Chondrocyte (in vitro differentiated cells): Measurements from ENCODE around the gene KLF5. TPM values are rescaled to one million over a fixed set of nuclear protein-coding genes. Genes with fewer than 3 reads are reported as not detected.
"Not testable (repeated sequence)": the region's sequence is repeated elsewhere in the genome, so short reads cannot be mapped to it uniquely, and the experiment has no call there.

Source experiments
- DNase-seq: peaks from one replicate; pipeline ENCODE4 v3.0.0; 2021; ENCODE audit warnings: mixed read lengths, low spot score
- H3K27ac Mint-ChIP-seq: one replicate; pipeline ENCODE4 v1.8.0; 2021; ENCODE audit warnings: mild to moderate bottlenecking, moderate library complexity, mixed read lengths; ENCODE audit not compliant: unreplicated experiment
- H3K27me3 Mint-ChIP-seq: 2 replicates; pipeline ENCODE4 v1.8.0; 2021; ENCODE audit warnings: low read depth, mixed read lengths
- H3K36me3 Mint-ChIP-seq: 2 replicates; pipeline ENCODE4 v1.8.0; 2021; ENCODE audit warnings: low read depth, mixed read lengths
- H3K4me1 Mint-ChIP-seq: 2 replicates; pipeline ENCODE4 v1.8.0; 2021; ENCODE audit warnings: low read depth, mild to moderate bottlenecking, mixed read lengths
- H3K4me3 Mint-ChIP-seq: one replicate; pipeline ENCODE4 v1.8.0; 2021; ENCODE audit warnings: mild to moderate bottlenecking, moderate library complexity, mixed read lengths; ENCODE audit not compliant: unreplicated experiment
- H3K9me3 Mint-ChIP-seq: 2 replicates; pipeline ENCODE4 v1.8.0; 2021; ENCODE audit warnings: low read depth, mixed read lengths
- total RNA-seq: library from RNA; stranded (reverse); gene quantifications from 3 replicates; pipeline ENCODE4 v1.2.1, GENCODE V29; 2021
- TF ChIP-seq, protein P1 (sequence below): fragments of 200-600 bp; sonication (generic); IDR thresholded peaks from 2 replicates; pipeline ENCODE4 v1.5.0; 2021; ENCODE audit warnings: antibody characterized with exemption, mild to moderate bottlenecking, moderate library complexity

The KLF5 gene
- total RNA-seq, 1 donor from 2014 or later, result 7.9 TPM

DNA sequence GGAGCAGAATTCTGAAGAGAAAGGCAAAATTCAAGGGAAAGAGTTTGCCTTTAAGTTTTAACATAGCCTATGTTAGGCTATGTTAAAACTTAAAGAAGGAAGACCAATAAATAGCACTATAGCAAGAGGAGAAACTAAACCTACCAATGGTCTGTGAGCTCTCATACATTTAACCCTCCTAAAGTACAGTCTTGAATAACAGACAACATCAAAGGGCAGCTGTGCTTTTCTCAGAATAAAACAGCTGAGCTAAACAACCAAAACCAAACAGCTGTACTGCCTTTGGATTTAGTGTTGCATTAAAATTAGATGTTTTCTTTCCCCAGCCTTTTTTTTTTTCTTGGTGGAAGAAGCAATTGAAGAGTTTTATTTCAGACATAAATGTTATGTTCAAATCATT, 34.0 kb downstream of the KLF5 start:
- TF ChIP-seq, protein P1, sequence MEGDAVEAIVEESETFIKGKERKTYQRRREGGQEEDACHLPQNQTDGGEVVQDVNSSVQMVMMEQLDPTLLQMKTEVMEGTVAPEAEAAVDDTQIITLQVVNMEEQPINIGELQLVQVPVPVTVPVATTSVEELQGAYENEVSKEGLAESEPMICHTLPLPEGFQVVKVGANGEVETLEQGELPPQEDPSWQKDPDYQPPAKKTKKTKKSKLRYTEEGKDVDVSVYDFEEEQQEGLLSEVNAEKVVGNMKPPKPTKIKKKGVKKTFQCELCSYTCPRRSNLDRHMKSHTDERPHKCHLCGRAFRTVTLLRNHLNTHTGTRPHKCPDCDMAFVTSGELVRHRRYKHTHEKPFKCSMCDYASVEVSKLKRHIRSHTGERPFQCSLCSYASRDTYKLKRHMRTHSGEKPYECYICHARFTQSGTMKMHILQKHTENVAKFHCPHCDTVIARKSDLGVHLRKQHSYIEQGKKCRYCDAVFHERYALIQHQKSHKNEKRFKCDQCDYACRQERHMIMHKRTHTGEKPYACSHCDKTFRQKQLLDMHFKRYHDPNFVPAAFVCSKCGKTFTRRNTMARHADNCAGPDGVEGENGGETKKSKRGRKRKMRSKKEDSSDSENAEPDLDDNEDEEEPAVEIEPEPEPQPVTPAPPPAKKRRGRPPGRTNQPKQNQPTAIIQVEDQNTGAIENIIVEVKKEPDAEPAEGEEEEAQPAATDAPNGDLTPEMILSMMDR, result no peak
- peaks cover 4% of the 10 kb centered on the region for H3K9me3 Mint-ChIP-seq
- no peak overlapping the region for H3K27ac Mint-ChIP-seq
- H3K4me3 Mint-ChIP-seq, result no peak overlapping the region
- H3K4me1 Mint-ChIP-seq, result peaks cover 10% of the 10 kb centered on the region
- DNase-seq, result no peak
- no peaks in the 10 kb centered on the region for H3K27me3 Mint-ChIP-seq
- no peaks in the 10 kb centered on the region for H3K36me3 Mint-ChIP-seq

DNA sequence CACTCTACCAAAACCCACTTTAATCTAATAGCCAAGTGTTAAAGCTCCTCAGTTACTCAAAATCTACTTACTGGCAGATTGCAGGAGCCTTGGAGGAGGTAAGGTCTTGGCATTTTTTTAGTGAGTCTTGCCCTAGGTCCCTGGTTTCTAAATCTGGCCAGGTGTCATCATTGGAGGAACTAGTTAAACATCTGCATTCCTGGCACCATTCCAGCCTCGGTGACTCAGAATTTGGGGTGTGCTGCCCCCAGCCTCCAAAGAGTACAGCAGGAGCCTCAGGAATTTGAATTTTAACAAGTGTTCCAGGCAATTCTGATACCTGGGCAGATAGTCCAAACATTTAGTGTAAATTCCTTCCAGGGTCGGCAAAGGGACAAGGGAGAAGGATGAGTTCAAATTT, 37.4 kb downstream of the KLF5 start:
- no peak for DNase-seq
- Mint-ChIP-seq H3K4me1 (peaks cover 4% of the 10 kb centered on the region), H3K27ac (no peak overlapping the region), H3K36me3 (no peaks in the 10 kb centered on the region), H3K4me3 (no peak overlapping the region), H3K9me3 (no peaks in the 10 kb centered on the region), H3K27me3 (no peaks in the 10 kb centered on the region)
- TF ChIP-seq, protein P1, result no peak

DNA sequence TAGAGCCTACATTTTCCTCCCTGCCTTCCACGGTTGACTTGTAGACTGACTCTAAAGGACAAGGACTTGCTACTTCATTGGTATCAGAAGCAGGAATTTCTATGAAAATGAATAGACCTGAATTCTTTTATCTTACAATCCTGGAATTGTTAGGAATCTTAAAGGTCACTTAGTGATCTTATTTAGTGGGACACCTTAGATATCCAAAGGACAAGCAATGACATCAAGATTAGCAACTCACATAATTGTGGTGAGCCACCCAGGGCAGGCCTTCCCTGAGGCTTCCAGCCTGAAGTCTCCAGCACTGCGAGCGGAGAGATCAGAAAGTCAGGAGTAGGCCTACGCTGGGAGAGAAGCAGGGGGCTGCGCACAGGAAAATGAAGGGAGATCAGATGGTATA, 37.8 kb downstream of the KLF5 start:
- H3K27me3 Mint-ChIP-seq, result no peaks in the 10 kb centered on the region
- H3K4me3 Mint-ChIP-seq, result no peak overlapping the region
- no peak for DNase-seq
- no peak overlapping the region for H3K27ac Mint-ChIP-seq
- TF ChIP-seq, protein P1, result no peak
- peaks cover 4% of the 10 kb centered on the region for H3K4me1 Mint-ChIP-seq
- no peaks in the 10 kb centered on the region for H3K36me3 Mint-ChIP-seq
- H3K9me3 Mint-ChIP-seq, result no peaks in the 10 kb centered on the region

DNA sequence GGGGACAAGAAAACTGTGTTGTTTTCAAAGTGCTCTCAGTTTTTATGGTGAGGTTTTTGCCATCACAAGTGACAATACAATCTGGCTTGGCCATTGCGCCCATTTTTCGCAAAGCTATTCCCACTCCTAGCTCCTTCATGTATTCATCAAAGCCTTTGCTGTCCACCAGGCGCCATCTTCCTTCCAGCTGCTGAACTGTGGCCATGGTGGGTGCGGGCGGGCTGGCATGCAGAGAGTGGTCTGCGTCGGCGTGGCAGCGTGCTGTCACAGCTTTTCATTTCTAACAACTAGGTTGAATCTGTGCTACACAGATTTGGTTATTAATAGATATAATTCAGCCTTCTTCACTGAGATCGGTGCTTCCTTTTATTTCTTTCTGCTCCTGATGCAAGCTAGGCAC, 42.0 kb downstream of the KLF5 start:
- not testable (repeated sequence) for H3K9me3 Mint-ChIP-seq, H3K27me3 Mint-ChIP-seq
- H3K4me1 Mint-ChIP-seq, result peaks cover 11% of the 10 kb centered on the region

DNA sequence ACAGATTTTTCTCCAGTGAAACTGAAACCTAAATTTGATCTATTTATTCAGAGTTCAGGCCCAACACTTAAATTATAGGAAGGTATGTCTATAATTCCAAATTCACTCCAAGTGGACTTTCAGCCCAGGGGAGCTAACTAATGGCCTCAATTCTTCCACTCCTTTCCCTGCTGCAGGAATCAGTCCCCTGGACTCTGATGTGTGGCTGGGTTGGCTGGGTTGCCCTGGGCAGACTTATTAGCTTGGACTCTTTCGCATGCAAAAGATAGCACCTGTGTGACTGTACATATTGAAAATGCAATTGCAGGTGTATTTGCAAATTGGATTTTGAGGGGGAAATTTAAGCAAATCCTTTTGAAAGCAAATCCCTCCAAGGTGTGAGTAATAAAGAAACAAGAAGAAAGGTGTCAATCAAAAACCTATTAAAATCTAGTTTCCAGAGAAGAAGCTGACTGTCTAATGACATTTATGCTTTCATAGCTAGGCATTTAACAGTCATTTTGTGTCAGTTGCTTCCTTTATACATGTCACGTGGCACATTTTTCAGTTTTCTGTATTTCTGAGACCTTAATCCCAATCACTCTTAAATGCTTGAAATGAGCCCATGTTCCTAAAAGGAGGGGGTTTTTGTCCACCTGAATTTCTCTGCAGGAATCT, 42.7 kb downstream of the KLF5 start:
- no peak for DNase-seq
- Mint-ChIP-seq H3K36me3 (no peaks in the 10 kb centered on the region), H3K4me3 (no peak overlapping the region), H3K27me3 (no peaks in the 10 kb centered on the region), H3K4me1 (peaks cover 7% of the 10 kb centered on the region), H3K9me3 (no peaks in the 10 kb centered on the region), H3K27ac (no peak overlapping the region)
- TF ChIP-seq, protein P1, result no peak

More for the DNA sequence above, 42.0 kb downstream of the KLF5 start:
- H3K27ac Mint-ChIP-seq, DNase-seq, H3K36me3 Mint-ChIP-seq, H3K4me3 Mint-ChIP-seq: not testable (repeated sequence)

DNA sequence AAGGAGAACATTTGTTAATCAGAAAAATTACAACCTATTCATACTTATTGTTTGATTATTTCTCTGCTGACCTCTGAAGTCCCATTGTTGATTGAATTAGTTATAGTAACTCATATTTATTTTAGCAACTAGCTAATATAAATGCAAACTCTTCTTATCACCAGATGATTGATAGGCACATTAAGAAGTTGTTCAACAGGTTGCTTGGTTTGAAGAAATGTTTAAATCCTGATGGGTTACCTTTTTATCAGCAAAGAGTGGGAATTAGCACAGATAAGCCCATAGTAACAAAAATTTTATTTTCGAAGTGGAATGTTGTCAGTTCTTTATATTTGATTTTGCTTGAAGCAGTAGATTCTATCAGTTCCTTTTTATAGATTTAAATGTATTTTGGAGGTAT, 44.4 kb downstream of the KLF5 start:
- no peaks in the 10 kb centered on the region for H3K36me3 Mint-ChIP-seq
- H3K4me3 Mint-ChIP-seq, result no peak overlapping the region
- no peaks in the 10 kb centered on the region for H3K9me3 Mint-ChIP-seq
- peaks cover 13% of the 10 kb centered on the region for H3K4me1 Mint-ChIP-seq
- no peak for DNase-seq
- no peak overlapping the region for H3K27ac Mint-ChIP-seq
- H3K27me3 Mint-ChIP-seq, result no peaks in the 10 kb centered on the region
- TF ChIP-seq, protein P1, result no peak
